ENCODE measurements around the gene LZIC. TPM values are rescaled to one million over a fixed set of nuclear protein-coding genes. Genes with fewer than 3 reads are reported as not detected.

LZIC gene
- total RNA-seq, 1 donor from 2014 or later = 35.9 TPM

DNA sequence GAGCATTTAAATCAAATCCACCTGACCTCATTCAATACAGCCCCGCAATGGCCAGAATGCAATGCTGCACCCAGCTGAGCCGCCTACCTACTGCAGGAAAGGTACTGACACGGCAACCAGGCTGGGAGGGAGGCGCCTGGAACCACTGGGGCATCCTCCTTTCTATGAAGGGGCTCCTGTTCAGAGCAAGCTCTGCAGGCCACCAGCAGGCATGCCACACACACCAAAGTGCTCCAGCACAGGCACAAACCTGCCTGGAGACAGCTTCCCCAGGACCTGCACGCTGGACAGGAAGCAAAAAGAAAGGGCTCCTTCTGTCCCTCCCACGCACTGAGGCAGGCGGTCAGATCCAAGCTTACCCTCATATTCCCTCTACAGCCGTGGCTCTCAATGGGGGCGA, 54.3 kb downstream of the LZIC start:
- Mint-ChIP-seq H3K27ac (no peak overlapping the region), H3K4me3 (no peak overlapping the region), H3K36me3 (ENCODE audit: low read depth) (no peaks in the 10 kb centered on the region), H3K4me1 (ENCODE audit: low read depth) (peaks cover 13% of the 10 kb centered on the region), H3K27me3 (ENCODE audit: insufficient read depth) (no peaks in the 10 kb centered on the region), H3K9me3 (no peaks in the 10 kb centered on the region)
- intact Hi-C loops (cut with micrococcal nuclease) = no loop called here
- no peak for DNase-seq (ENCODE audit: low spot score)

DNA sequence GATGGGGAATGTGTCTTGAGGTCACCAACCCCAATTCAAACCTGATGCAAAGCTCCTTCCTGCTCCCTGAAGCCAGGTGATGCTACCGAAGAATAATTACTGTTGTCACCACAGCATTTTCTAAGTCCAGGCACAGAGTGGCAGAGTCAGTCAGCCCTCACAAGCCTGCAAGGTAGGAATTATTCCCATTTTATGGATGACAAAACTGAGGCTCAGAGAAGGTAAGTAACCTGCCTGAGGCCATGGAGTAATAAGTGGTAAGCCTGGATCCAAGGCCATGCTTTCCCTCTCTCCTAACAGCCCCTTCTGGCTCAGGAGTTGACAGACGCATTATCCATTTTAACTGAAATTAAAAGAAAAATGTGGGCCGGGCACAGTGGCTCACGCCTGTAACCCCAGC, 56.1 kb downstream of the LZIC start:
- Mint-ChIP-seq H3K27me3 (ENCODE audit: insufficient read depth) (no peaks in the 10 kb centered on the region), H3K9me3 (no peaks in the 10 kb centered on the region), H3K4me3 (no peak overlapping the region), H3K4me1 (ENCODE audit: low read depth) (peaks cover 8% of the 10 kb centered on the region), H3K27ac (no peak overlapping the region), H3K36me3 (ENCODE audit: low read depth) (no peaks in the 10 kb centered on the region)
- intact Hi-C loops (cut with micrococcal nuclease) = no loop called here
- no peak for DNase-seq (ENCODE audit: low spot score)

DNA sequence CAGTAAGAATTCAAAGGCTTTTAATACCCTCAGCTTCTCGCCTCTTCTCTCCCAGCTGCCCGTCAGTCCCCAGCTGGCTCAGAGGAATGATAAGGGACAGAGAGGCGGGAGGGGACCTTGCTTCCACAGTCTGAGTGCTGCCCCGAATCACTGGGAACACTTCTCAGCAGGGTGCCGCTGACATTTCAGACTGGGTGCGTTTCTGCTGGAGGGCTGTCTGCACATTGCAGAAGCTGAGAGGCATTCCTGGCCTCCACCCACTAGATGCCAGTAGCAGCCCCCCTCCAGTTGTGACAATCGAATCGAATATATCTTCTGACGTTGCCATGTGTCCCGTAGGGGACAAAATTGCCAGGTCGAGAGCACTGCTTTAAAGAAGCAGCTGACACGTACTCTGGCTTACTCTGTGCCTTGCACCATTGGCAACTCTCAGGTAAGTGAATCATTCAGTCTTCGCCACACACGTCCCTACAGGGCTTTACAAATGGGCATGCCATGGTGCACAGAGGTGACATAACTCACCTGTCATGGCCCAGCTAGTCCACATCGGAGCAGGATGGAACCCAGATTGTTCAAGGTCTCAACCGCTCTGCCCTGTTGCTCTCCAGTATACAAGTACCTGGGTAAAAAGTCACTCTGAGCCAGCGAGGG, 57.0 kb downstream of the LZIC start:
- Mint-ChIP-seq H3K27ac (no peak overlapping the region), H3K4me3 (no peak overlapping the region)

DNA sequence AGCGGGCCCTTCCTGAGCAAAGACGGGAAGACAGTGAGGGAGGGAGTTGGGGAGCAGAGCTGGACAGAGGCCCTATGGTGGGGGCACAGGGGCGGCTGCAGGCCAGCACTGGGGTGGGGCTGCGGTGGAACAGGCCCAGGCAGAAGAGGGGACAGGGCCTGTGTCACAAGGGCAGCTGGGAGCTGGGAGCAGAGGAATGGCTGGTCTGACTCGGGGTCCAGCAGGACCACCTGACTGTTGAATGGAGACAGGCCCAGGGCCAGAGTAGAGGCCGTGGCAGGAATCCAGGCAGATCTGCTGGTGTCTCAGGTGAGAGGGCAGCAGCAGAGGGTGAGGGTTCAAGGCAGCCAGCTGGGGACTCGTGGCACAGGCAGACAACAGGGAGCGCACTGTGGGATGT, 58.4 kb downstream of the LZIC start:
- intact Hi-C loops (cut with micrococcal nuclease) = no loop called here
- H3K27me3 Mint-ChIP-seq (ENCODE audit: insufficient read depth) = no peaks in the 10 kb centered on the region
- no peak overlapping the region for H3K27ac Mint-ChIP-seq
- H3K4me3 Mint-ChIP-seq = no peak overlapping the region
- no peak for DNase-seq (ENCODE audit: low spot score)
- H3K36me3 Mint-ChIP-seq (ENCODE audit: low read depth) = no peaks in the 10 kb centered on the region
- no peaks in the 10 kb centered on the region for H3K9me3 Mint-ChIP-seq
- peaks cover 13% of the 10 kb centered on the region for H3K4me1 Mint-ChIP-seq (ENCODE audit: low read depth)

More for the DNA sequence above, 57.0 kb downstream of the LZIC start:
- Mint-ChIP-seq H3K9me3 (no peaks in the 10 kb centered on the region), H3K27me3 (ENCODE audit: insufficient read depth) (no peaks in the 10 kb centered on the region), H3K36me3 (ENCODE audit: low read depth) (no peaks in the 10 kb centered on the region), H3K4me1 (ENCODE audit: low read depth) (peaks cover 13% of the 10 kb centered on the region)
- DNase-seq (ENCODE audit: low spot score) = no peak
- intact Hi-C loops (cut with micrococcal nuclease) = no loop called here

DNA sequence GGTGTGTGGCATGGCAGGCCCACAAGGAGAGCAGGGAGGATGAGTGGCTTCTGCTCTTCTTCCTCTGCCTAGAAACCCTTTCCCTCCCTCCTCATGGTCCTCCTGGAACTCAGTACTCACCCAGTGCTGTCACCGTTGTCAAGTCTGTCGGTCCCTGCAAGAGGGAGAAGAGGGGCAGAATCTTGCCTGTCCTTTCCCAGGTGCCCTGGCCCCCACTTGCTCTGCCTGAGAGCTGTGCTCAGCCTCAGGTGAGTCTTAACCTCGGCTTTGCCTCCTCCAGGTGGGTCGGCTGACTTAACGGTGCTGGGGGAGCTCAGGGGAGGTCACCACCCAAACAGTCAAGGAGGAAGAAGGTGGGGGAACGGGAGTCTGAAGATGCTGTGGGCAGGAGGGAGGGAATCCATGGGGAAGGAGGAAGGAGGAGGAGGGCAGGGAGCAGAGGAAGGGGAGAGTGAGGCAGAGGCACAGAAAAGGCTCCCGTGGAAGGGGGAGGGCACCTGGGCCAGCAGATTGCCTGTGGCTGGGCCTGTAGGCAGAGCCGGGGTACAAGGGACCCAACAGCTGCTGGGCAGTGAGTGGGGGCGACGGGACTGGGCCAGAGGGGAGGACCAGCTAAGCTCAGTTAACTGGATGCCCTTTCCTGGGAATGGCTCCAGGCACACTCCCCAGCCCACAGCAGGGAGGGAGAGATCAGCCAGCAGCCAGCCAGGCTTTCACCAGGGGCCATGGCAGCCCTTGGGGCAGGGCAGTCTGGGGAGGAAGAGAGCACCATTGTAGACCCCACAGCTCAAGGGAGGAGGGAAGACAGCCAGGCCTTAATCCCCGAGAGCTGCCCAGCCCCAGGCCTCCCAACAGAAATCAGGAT, 59.4 kb downstream of the LZIC start:
- H3K4me1 Mint-ChIP-seq (ENCODE audit: low read depth) = peaks cover 13% of the 10 kb centered on the region
- peak overlapping the region; percentile 16 for H3K27ac Mint-ChIP-seq
- DNase-seq (ENCODE audit: low spot score) = no peak
- intact Hi-C loops (cut with micrococcal nuclease) = no loop called here
- no peaks in the 10 kb centered on the region for H3K36me3 Mint-ChIP-seq (ENCODE audit: low read depth)
- no peak overlapping the region for H3K4me3 Mint-ChIP-seq
- no peaks in the 10 kb centered on the region for H3K27me3 Mint-ChIP-seq (ENCODE audit: insufficient read depth)
- H3K9me3 Mint-ChIP-seq = no peaks in the 10 kb centered on the region

DNA sequence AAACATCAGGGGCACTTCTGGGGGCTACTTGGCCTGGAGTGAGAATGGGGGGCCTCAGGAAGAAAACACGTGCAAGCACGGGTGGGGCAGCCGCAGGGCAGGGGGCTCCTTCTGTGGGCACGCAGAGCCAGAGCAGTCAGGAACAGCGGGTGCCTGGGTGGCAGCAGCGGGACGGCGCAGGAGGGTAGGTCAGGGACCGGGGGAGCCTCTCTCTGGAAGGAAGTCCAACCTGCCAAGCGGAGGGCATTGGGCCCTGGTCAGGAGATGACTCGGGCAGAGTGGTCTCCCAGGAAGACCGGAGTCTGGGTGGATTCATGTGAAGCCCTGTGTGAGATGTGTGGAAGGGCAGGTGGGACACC, 60.3 kb downstream of the LZIC start:
- DNase-seq (ENCODE audit: low spot score) = no peak
- no peak overlapping the region for H3K27ac Mint-ChIP-seq
- intact Hi-C loops (cut with micrococcal nuclease) = no loop called here
- no peak overlapping the region for H3K4me3 Mint-ChIP-seq
- H3K27me3 Mint-ChIP-seq (ENCODE audit: insufficient read depth) = no peaks in the 10 kb centered on the region
- peaks cover 13% of the 10 kb centered on the region for H3K4me1 Mint-ChIP-seq (ENCODE audit: low read depth)
- no peaks in the 10 kb centered on the region for H3K9me3 Mint-ChIP-seq
- no peaks in the 10 kb centered on the region for H3K36me3 Mint-ChIP-seq (ENCODE audit: low read depth)

DNA sequence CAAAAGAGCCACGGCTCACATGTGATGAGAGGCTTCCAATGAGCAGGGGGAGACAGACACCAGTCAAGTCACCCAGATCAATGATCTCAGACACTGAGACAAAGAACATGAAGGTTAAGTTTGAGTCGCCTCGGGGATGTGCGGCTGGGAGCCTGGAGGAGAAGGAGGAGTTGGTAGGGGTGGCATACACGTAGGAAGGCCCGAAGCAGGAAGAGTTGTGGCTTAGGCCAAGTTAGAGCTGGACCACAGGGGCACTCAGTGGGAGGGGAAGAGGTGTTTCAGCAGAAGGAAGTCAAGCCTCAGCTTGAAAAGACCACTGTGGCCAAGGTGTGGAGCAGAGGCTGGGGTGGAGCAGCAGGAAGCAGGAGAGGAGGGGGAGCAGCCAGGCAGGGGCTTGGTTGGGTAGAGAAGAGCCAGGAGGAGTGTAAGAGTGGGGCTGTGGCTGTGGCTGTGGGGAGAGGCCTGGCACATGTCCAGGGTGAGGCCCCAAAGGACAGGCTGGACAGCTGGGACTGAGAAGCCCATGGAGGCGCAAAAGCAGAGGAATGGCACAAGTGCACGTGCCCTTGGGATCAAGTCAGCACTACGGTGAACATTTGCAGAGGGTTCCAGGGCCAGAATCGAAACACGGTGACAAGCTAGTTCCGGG, 60.8 kb downstream of the LZIC start:
- no peak for DNase-seq (ENCODE audit: low spot score)
- intact Hi-C loops (cut with micrococcal nuclease) = no loop called here
- H3K27ac Mint-ChIP-seq = peak overlapping the region; percentile 81
- no peak overlapping the region for H3K4me3 Mint-ChIP-seq
- H3K27me3 Mint-ChIP-seq (ENCODE audit: insufficient read depth) = no peaks in the 10 kb centered on the region
- no peaks in the 10 kb centered on the region for H3K9me3 Mint-ChIP-seq
- peaks cover 13% of the 10 kb centered on the region for H3K4me1 Mint-ChIP-seq (ENCODE audit: low read depth)
- H3K36me3 Mint-ChIP-seq (ENCODE audit: low read depth) = no peaks in the 10 kb centered on the region

DNA sequence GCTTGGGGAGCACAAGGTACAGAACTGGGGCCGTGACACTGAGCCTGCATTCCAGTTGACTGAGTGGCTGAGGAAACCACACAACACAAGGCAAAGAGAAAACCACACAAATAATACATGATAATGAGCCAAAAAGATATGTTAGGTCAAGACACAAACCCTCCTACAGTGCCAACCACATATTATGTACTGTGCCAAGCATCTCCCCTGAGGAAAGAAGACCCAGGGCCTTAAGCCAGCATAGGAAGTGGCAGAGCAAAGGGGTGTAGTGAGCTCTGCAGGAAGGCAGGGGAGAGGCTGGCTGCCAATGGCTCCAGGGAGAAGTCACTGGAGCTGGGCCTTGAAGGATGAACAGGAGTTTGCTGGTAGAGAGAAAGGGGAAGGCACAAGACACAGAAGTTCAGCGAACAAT, 61.3 kb downstream of the LZIC start:
- peaks cover 13% of the 10 kb centered on the region for H3K4me1 Mint-ChIP-seq (ENCODE audit: low read depth)
- no peaks in the 10 kb centered on the region for H3K36me3 Mint-ChIP-seq (ENCODE audit: low read depth)
- no peaks in the 10 kb centered on the region for H3K9me3 Mint-ChIP-seq
- intact Hi-C loops (cut with micrococcal nuclease) = no loop called here
- no peaks in the 10 kb centered on the region for H3K27me3 Mint-ChIP-seq (ENCODE audit: insufficient read depth)
- peak overlapping the region; percentile 81 for H3K27ac Mint-ChIP-seq
- H3K4me3 Mint-ChIP-seq = no peak overlapping the region
- DNase-seq (ENCODE audit: low spot score) = no peak

Other genes starting within 250 kb of the LZIC start
- gene CLSTN1, start 119.4 kb downstream of the LZIC start, total RNA-seq = 48.0 and 48.6 TPM in 2 replicates
- 5.6 and 5.9 TPM in 2 replicates for gene CTNNBIP1, start 33.1 kb downstream of the LZIC start, total RNA-seq
- gene NMNAT1, start 84 bp upstream of the LZIC start, total RNA-seq = 5.0 and 5.8 TPM in 2 replicates
- not detected in 2 replicates for gene RBP7, start 53.8 kb upstream of the LZIC start, total RNA-seq
- gene UBE4B, start 89.6 kb upstream of the LZIC start, total RNA-seq = 31.3 and 32.5 TPM in 2 replicates

All from activated T-helper 1 cell treated with anti-CD3 and anti-CD28 coated beads, Interleukin-12 subunit alpha, Interleukin-12 subunit beta, Interleukin-2, Interleukin-4 antibody, amounts not matched to agents 30 ng/mL and 10 ng/mL and 1 ng/mL, durations not matched to agents 14 hours and 24 hours and 36 hours (primary cell).